ENCODE results near the gene CDKN2C. TPM values are rescaled to one million over a fixed set of nuclear protein-coding genes. Genes with fewer than 3 reads are reported as not detected.
"Not testable (repeated sequence)": the region's sequence is repeated elsewhere in the genome, so short reads cannot be mapped to it uniquely, and the experiment has no call there.

CDKN2C gene
- total RNA-seq, 2 experiments from 2014 or later = 18.4 to 20.7 TPM

GRCh38 chr1:50934838-50935237 lies 35.2 kb upstream of the CDKN2C start:
- DNase-seq (no peak), ATAC-seq (no peak)
- intact Hi-C loops (cut with micrococcal nuclease) = no loop called here
- H3K36me3 Mint-ChIP-seq (ENCODE audit: low read depth) = peaks cover 8% of the 10 kb centered on the region
- H3K27me3 Mint-ChIP-seq = no peaks in the 10 kb centered on the region
- no peaks in the 10 kb centered on the region for H3K9me3 Mint-ChIP-seq
- H3K27ac Mint-ChIP-seq = no peak overlapping the region
- H3K4me1 Mint-ChIP-seq (ENCODE audit: low read depth) = peaks cover 45% of the 10 kb centered on the region
- H3K4me3 Mint-ChIP-seq = no peak overlapping the region
- CTCF ChIA-PET = interaction anchor here (1.9 kb wide), 1 partner anchor 257 kb away, joined by 6 read pairs; no protein-coding TSS in a partner anchor
- POLR2A ChIA-PET = no interaction called here
- no peak for TF ChIP-seq CTCF (IDR thresholded peaks at IDR 0.05)

GRCh38 chr1:50935276-50935675 lies 34.8 kb upstream of the CDKN2C start:
- H3K27me3 Mint-ChIP-seq; H3K36me3 Mint-ChIP-seq (ENCODE audit: low read depth); ATAC-seq; DNase-seq; intact Hi-C loops (cut with micrococcal nuclease); H3K4me3 Mint-ChIP-seq; H3K27ac Mint-ChIP-seq; H3K9me3 Mint-ChIP-seq: not testable (repeated sequence)
- H3K4me1 Mint-ChIP-seq (ENCODE audit: low read depth) = peaks cover 40% of the 10 kb centered on the region
- ChIA-PET POLR2A (interaction anchor here (0.6 to 1.2 kb wide), 2 partner anchors 34 to 1762 kb away, joined by 3 read pairs; no protein-coding TSS in a partner anchor), CTCF (interaction anchor here (1.3 to 1.9 kb wide), 3 partner anchors 10 to 257 kb away, joined by 3 to 6 read pairs (median 3); no protein-coding TSS in a partner anchor)

- ChIA-PET POLR2A (interaction anchor here (0.6 to 1.2 kb wide), 2 partner anchors 32 to 34 kb away, joined by 3 to 4 read pairs; partner anchors contain the start of gene CDKN2C), CTCF (interaction anchor here (0.6 to 1.9 kb wide), 5 partner anchors 9 to 256 kb away, joined by 3 to 6 read pairs (median 3); no protein-coding TSS in a partner anchor)
- no peak for TF ChIP-seq CTCF (IDR thresholded peaks at IDR 0.05)
- ATAC-seq (no peak), DNase-seq (no peak)
- Mint-ChIP-seq H3K4me1 (ENCODE audit: low read depth) (peaks cover 35% of the 10 kb centered on the region), H3K4me3 (no peak overlapping the region), H3K27me3 (no peaks in the 10 kb centered on the region), H3K9me3 (no peaks in the 10 kb centered on the region), H3K36me3 (ENCODE audit: low read depth) (peaks cover 6% of the 10 kb centered on the region), H3K27ac (no peak overlapping the region)
- intact Hi-C loops (cut with micrococcal nuclease) = no loop called here
These were observed 33.7 kb upstream of the CDKN2C start for GRCh38 chr1:50936321-50936720.

- Mint-ChIP-seq H3K27ac (no peak overlapping the region), H3K27me3 (no peaks in the 10 kb centered on the region), H3K4me1 (ENCODE audit: low read depth) (peaks cover 37% of the 10 kb centered on the region), H3K36me3 (ENCODE audit: low read depth) (no peaks in the 10 kb centered on the region), H3K9me3 (no peaks in the 10 kb centered on the region), H3K4me3 (no peak overlapping the region)
- ChIA-PET CTCF (interaction anchor here (0.9 to 1.6 kb wide), 2 partner anchors 11 to 249 kb away, joined by 3 to 6 read pairs; no protein-coding TSS in a partner anchor), POLR2A (no interaction called here)
- no peak for TF ChIP-seq CTCF (IDR thresholded peaks at IDR 0.05)
- intact Hi-C loops (cut with micrococcal nuclease) = loop anchor here (10.0 kb wide), 1 partner anchor 165 kb away; no protein-coding TSS in a partner anchor
- DNase-seq (no peak), ATAC-seq (no peak)
These were observed 29.8 kb upstream of the CDKN2C start for GRCh38 chr1:50940291-50940690.

- DNase-seq = no peak
- ATAC-seq = no peak
- H3K27ac Mint-ChIP-seq = no peak overlapping the region
- H3K9me3 Mint-ChIP-seq = no peaks in the 10 kb centered on the region
- H3K27me3 Mint-ChIP-seq = no peaks in the 10 kb centered on the region
- no peak for TF ChIP-seq CTCF (IDR thresholded peaks at IDR 0.05)
- intact Hi-C loops (cut with micrococcal nuclease) = loop anchor here (10.0 kb wide), 1 partner anchor 168 kb away; no protein-coding TSS in a partner anchor
- ChIA-PET CTCF (interaction anchor here (0.6 kb wide), 1 partner anchor 29 kb away, joined by 3 read pairs; no protein-coding TSS in a partner anchor), POLR2A (no interaction called here)
- H3K4me1 Mint-ChIP-seq (ENCODE audit: low read depth) = peaks cover 39% of the 10 kb centered on the region
- H3K36me3 Mint-ChIP-seq (ENCODE audit: low read depth) = peaks cover 3% of the 10 kb centered on the region
- H3K4me3 Mint-ChIP-seq = no peak overlapping the region
These were observed 27.7 kb upstream of the CDKN2C start for GRCh38 chr1:50942334-50942733.
